Neutrophil (primary cell): ENCODE measurements around the gene NRBP1.

ENCODE experiments used
- H3K27ac ChIP-seq: fragments of 200-600 bp; sonication (generic); 2 replicates; pipeline ENCODE4 v1.5.1; 2016; ENCODE audit warnings: mild to moderate bottlenecking, moderate library complexity
- H3K27me3 ChIP-seq: fragments of 200-600 bp; sonication (generic); 2 replicates; pipeline ENCODE4 v1.6.0; 2016; ENCODE audit warnings: mild to moderate bottlenecking
- H3K36me3 ChIP-seq: fragments of 200-600 bp; sonication (generic); 2 replicates; pipeline ENCODE4 v1.5.1; 2017
- H3K4me1 ChIP-seq, 2 experiments: fragments of 200-600 bp in 1 of 2; sonication (generic) in 1 of 2; 1 replicate in 1 of 2; 2 replicates in 1 of 2; pipeline versions ENCODE4 v1.5.1 to v1.6.1; 2013 to 2016; ENCODE audit warnings: low read depth in 1 of 2, low read length in 1 of 2, mild to moderate bottlenecking in 1 of 2, moderate library complexity in 1 of 2; ENCODE audit not compliant: control insufficient read depth in 1 of 2, insufficient read depth in 1 of 2
- H3K4me3 ChIP-seq, 2 experiments: fragments of 200-600 bp in 1 of 2; sonication (generic) in 1 of 2; 1 replicate in 1 of 2; 2 replicates in 1 of 2; pipeline ENCODE4 v1.5.1; 2013 to 2016; ENCODE audit warnings: low read depth in 1 of 2, low read length in 1 of 2, mild to moderate bottlenecking in 1 of 2, moderate library complexity in 1 of 2
- H3K9me3 ChIP-seq: fragments of 200-600 bp; sonication (generic); 2 replicates; pipeline ENCODE4 v1.5.1; 2016
- CTCF ChIP-seq: fragments of 200-600 bp; sonication (generic); IDR thresholded peaks from 2 replicates; pipeline ENCODE4 v1.5.1; 2016; ENCODE audit warnings: antibody characterized with exemption

The NRBP1 gene

DNA sequence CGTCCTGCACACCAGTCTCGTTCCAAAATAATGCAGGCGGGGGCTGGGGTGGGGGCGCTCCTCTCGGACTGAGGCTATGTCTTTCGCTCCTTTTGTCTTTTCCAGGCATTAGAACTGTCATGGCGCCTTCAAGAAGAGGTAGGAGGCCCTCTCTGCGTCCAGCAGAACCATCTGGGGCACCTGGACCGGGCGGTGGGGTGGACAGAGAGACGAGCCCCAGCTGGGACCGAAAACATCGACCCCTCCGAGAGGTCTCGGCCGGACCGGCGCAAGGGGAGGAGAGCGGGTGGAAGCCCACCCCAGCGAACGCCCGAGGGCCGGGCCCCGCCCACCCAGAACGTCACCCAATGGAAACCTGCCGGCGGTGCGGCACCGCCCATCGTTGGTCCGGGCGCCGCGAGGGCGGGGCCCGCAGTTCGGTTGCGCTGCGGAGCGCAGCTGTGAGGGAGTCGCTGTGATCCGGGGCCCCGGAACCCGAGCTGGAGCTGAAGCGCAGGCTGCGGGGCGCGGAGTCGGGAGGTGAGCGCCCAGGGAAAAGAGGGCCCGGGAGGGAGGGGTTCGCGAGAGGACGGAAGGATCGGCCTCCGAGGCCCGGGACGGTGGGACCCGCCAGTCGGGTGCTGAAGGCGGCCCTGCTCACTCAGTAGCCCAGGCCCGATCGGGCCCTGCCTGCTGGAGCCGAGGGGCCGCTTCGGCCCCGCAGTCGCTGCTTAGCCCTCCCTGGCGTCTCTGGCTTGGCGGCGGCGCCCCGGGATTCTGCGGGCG, at the start of gene NRBP1:
NRBP1 (plus strand) TSS at position 419 of the 765 bp plus-strand sequence. CDS start 4,643 bp downstream, outside the sequence.
- H3K4me1 ChIP-seq = peaks cover 24% of the 10 kb centered on the region in 2 experiments
- no peaks in the 10 kb centered on the region for H3K27me3 ChIP-seq
- peak within 1 kb of the TSS; percentile 89 to 100 for H3K4me3 ChIP-seq
- peak within 1 kb of the TSS; percentile 99 for H3K27ac ChIP-seq
- peaks cover 5% of the 10 kb centered on the region for H3K36me3 ChIP-seq
- peak; percentile 26 for TF ChIP-seq CTCF
- no peaks in the 10 kb centered on the region for H3K9me3 ChIP-seq

GRCh38 chr2:27378809-27379290, 49.6 kb upstream of the NRBP1 start:
- no peaks in the 10 kb centered on the region for H3K27me3 ChIP-seq
- peaks cover 75% of the 10 kb centered on the region for H3K36me3 ChIP-seq
- H3K27ac ChIP-seq = peak overlapping the region; percentile 96
- peaks cover 14 to 22% of the 10 kb centered on the region in 2 experiments for H3K4me1 ChIP-seq
- no peak overlapping the region for H3K4me3 ChIP-seq
- no peaks in the 10 kb centered on the region for H3K9me3 ChIP-seq
- TF ChIP-seq CTCF = no peak

- peaks cover 75% of the 10 kb centered on the region for H3K36me3 ChIP-seq
Observed at GRCh38 chr2:27379383-27379835, 49.0 kb upstream of the NRBP1 start.

GRCh38 chr2:27379836-27380625, 48.4 kb upstream of the NRBP1 start:
- H3K4me1 ChIP-seq = peaks cover 14 to 22% of the 10 kb centered on the region in 2 experiments
- no peaks in the 10 kb centered on the region for H3K27me3 ChIP-seq
- peak overlapping the region; percentile 62 to 78 for H3K4me3 ChIP-seq
- no peaks in the 10 kb centered on the region for H3K9me3 ChIP-seq
- no peak for TF ChIP-seq CTCF
- H3K36me3 ChIP-seq = peaks cover 75% of the 10 kb centered on the region
- H3K27ac ChIP-seq = peak overlapping the region; percentile 96

More at GRCh38 chr2:27379383-27379835, 49.0 kb upstream of the NRBP1 start:
- Histone ChIP-seq H3K4me3 (peak overlapping the region; percentile 62 to 78), H3K27me3 (no peaks in the 10 kb centered on the region), H3K4me1 (peaks cover 14 to 22% of the 10 kb centered on the region in 2 experiments), H3K9me3 (no peaks in the 10 kb centered on the region), H3K27ac (peak overlapping the region; percentile 96)
- no peak for TF ChIP-seq CTCF

GRCh38 chr2:27380626-27381545, 47.5 kb upstream of the NRBP1 start, which contains the start of gene ZNF513:
ZNF513 (minus strand) TSS chr2:27380734; CDS start chr2:27380526, 208 bp downstream.
- peak within 1 kb of the TSS; percentile 62 to 78 for H3K4me3 ChIP-seq
- H3K27me3 ChIP-seq = no peaks in the 10 kb centered on the region
- H3K9me3 ChIP-seq = no peaks in the 10 kb centered on the region
- H3K4me1 ChIP-seq = peaks cover 14 to 22% of the 10 kb centered on the region in 2 experiments
- no peak for TF ChIP-seq CTCF
- H3K27ac ChIP-seq = peak within 1 kb of the TSS; percentile 96
- peaks cover 73% of the 10 kb centered on the region for H3K36me3 ChIP-seq
